Right atrium auricular region (tissue), 2 donors: ENCODE results near the gene TP53TG3B. TPM values are rescaled to one million over a fixed set of nuclear protein-coding genes. Genes with fewer than 3 reads are reported as not detected.
"Not testable (repeated sequence)": the region's sequence is repeated elsewhere in the genome, so short reads cannot be mapped to it uniquely, and the experiment has no call there.

Experiments
- DNase-seq: peaks from one replicate; pipeline ENCODE4 v3.0.0-alpha.2; 2019; ENCODE audit warnings: low spot score
- H3K27ac ChIP-seq, 2 donors: fragments of 200-600 bp; sonication (generic); 1 replicate in 1 of 2; 2 replicates in 1 of 2; pipeline ENCODE4 v1.5.1; 2016 to 2019
- H3K27me3 ChIP-seq, 2 donors: fragments of 200-600 bp; sonication (generic); one replicate each; pipeline versions ENCODE4 v1.5.1 to v1.6.0; 2017 to 2019
- H3K36me3 ChIP-seq: fragments of 200-600 bp; sonication (generic); one replicate; pipeline ENCODE4 v1.5.1; 2016
- H3K4me1 ChIP-seq, 2 donors: fragments of 200-600 bp; sonication (generic); one replicate each; pipeline versions ENCODE4 v1.5.1 to v1.6.0; 2017 to 2019
- H3K4me3 ChIP-seq, 2 donors: fragments of 200-600 bp; sonication (generic); 1 replicate in 1 of 2; 2 replicates in 1 of 2; pipeline ENCODE4 v1.5.1; 2017 to 2019; ENCODE audit warnings: mild to moderate bottlenecking in 1 of 2, moderate library complexity in 1 of 2
- H3K9me3 ChIP-seq, 2 donors: fragments of 200-600 bp; sonication (generic); one replicate each; pipeline ENCODE4 v1.5.1; 2019
- total RNA-seq, 2 donors: library from RNA; depleted of rRNA; stranded (reverse); fragments of >200 nt; gene quantifications; one replicate each; pipeline ENCODE4 v1.1.0, GENCODE V29; 2016

The TP53TG3B gene, protein sequence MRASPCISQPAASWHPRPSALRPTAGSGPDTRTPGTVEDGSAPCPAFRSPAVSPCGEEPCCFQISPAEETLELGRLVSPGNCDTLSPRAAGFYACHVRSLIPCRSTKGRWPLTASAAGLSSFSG
- total RNA-seq = not detected

DNA sequence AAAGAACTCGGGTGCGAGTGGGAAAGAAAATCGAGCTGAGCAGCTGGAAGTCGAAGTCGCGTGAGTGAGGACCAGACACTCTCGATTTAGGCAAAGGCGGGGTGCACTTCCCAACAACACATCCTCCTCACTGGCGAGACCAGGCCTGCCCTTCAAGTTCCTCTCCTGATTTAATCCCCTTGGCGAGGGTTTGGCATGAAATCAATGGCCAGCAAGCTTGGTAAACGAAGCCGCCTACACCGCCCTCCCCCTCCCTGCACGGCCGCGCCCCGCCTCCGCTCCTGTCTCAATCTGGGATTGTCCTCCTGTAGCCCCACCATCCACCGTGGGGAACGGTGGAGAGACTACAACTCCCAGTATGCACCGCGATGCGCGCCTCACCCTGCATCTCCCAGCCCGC lies at the start of gene TP53TG3B:
TP53TG3B (plus strand) TSS at position 301 of the 400 bp plus-strand sequence; CDS start at position 369, 68 bp downstream.
- DNase-seq, H3K9me3 ChIP-seq, H3K4me3 ChIP-seq, H3K27me3 ChIP-seq, H3K4me1 ChIP-seq, H3K27ac ChIP-seq, H3K36me3 ChIP-seq: not testable (repeated sequence)

DNA sequence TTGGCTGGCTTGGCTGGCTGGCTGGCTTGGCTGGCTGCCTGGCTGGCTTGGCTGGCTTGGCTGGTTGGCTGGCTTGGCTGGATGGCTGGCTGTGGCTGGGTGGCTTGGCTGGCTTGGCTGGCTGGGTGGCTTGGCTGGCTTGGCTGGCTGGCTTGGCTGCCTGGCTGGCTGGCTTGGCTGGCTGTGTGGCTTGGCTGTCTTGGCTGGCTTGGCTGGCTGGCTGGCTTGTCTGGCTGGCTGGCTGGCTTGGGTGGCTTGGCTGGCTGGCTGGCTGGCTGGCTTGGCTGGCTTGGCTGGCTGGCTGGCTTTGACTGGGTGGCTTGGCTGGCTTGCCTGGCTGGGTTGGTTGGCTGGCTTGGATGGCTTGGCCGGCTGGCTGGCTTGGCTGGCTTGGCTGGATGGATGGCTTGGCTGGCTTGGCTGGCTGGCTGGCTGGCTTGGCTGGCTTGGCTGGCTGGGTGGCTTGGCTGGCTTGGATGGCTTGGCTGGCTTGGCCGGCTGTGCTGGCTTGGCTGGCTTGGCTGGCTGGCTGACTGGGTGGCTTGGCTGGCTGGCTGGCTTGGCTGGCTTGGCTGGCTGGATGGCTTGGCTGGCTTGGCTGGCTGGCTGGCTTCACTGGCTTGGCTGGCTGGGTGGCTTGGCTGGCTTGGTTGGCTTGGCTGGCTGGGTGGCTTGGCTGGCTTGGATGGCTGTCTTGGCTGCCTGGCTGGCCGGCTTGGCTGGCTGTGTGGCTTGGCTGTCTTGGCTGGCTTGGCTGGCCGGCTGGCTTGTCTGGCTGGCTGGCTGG lies 24.2 kb upstream of the TP53TG3B start:
- H3K4me3 ChIP-seq, H3K27ac ChIP-seq, H3K36me3 ChIP-seq, H3K4me1 ChIP-seq, H3K27me3 ChIP-seq, H3K9me3 ChIP-seq: not testable (repeated sequence)
- DNase-seq = peak; percentile 78

DNA sequence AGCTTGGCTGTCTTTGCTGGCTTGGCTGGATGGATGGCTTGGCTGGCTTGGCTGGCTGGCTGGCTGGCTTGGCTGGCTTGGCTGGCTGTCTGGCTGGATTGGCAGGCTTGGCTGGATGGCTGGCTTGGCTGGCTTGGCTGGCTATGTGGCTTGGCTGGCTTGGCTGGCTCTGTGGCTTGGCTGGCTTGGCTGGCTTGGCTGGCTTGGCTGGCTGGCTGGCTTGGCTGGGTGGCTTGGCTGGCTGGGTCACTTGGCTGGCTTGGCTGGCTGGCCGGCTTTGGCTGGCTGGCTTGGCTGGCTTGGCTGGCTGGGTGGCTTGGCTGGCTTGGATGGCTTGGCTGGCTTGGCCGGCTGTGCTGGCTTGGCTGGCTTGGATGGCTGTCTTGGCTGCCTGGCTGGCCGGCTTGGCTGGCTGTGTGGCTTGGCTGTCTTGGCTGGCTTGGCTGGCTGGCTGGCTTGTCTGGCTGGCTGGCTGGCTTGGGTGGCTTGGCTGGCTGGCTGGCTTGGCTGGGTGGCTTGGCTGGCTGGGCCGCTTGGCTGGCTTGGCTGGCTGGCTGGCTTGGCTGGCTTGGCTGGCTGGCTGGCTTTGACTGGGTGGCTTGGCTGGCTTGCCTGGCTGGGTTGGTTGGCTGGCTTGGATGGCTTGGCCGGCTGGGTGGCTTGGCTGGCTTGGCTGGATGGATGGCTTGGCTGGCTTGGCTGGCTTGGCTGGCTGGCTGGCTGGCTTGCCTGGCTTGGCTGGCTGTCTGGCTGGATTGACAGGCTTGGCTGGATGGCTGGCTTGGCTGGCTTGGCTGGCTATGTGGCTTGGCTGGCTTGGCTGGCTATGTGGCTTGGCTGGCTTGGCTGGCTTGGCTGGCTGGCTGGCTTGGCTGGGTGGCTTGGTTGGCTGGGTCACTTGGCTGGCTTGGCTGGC lies 22.8 kb upstream of the TP53TG3B start:
- H3K9me3 ChIP-seq, H3K27me3 ChIP-seq, H3K4me1 ChIP-seq, H3K27ac ChIP-seq, H3K4me3 ChIP-seq, H3K36me3 ChIP-seq: not testable (repeated sequence)
- DNase-seq = peak; percentile 83

DNA sequence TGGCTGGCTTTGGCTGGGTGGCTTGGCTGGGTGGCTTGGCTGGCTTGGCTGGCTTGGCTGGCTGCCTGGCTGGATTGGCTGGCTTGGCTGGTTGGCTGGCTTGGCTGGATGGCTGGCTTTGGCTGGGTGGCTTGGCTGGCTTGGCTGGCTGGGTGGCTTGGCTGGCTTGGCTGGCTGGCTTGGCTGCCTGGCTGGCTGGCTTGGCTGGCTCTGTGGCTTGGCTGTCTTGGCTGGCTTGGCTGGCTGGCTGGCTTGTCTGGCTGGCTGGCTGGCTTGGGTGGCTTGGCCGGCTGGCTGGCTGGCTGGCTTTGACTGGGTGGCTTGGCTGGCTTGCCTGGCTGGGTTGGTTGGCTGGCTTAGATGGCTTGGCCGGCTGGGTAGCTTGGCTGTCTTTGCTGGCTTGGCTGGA lies 22.1 kb upstream of the TP53TG3B start:
- not testable (repeated sequence) for H3K27me3 ChIP-seq, H3K27ac ChIP-seq
- peak; percentile 60 for DNase-seq

DNA sequence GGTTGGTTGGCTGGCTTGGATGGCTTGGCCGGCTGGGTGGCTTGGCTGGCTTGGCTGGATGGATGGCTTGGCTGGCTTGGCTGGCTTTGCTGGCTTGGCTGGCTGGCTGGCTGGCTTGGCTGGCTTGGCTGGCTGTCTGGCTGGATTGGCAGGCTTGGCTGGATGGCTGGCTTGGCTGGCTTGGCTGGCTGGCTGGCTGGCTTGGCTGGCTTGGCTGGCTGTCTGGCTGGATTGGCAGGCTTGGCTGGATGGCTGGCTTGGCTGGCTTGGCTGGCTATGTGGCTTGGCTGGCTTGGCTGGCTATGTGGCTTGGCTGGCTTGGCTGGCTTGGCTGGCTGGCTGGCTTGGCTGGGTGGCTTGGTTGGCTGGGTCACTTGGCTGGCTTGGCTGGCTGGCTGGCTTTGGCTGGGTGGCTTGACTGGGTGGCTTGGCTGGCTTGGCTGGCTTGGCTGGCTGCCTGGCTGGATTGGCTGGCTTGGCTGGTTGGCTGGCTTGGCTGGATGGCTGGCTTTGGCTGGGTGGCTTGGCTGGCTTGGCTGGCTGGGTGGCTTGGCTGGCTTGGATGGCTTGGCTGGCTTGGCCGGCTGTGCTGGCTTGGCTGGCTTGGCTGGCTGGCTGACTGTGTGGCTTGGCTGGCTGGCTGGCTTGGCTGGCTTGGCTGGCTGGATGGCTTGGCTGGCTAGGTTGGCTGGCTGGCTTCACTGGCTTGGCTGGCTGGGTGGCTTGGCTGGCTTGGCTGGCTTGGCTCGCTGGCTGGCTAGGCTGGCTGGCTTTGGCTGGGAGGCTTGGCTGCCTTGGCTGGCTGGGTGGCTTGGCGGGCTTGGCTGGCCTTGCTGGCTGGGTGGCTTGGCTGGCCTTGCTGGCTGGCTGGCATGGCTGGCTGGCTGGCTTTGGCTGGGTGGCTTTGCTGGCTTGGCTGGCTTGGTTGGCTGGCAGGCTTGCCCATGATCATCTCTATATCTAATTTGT lies 21.3 kb upstream of the TP53TG3B start:
- not testable (repeated sequence) for H3K36me3 ChIP-seq, H3K9me3 ChIP-seq, H3K27ac ChIP-seq, H3K27me3 ChIP-seq, H3K4me1 ChIP-seq, H3K4me3 ChIP-seq
- DNase-seq = peak; percentile 79

More for the DNA sequence above, 22.1 kb upstream of the TP53TG3B start:
- not testable (repeated sequence) for H3K4me3 ChIP-seq, H3K4me1 ChIP-seq, H3K36me3 ChIP-seq, H3K9me3 ChIP-seq

Other genes starting within 250 kb of the TP53TG3B start
- not detected for gene TP53TG3C, start 166.6 kb upstream of the TP53TG3B start, total RNA-seq
- gene TP53TG3E, start 56.5 kb upstream of the TP53TG3B start, total RNA-seq = not detected
- not detected for gene TP53TG3F, start 98.8 kb downstream of the TP53TG3B start, total RNA-seq